Embryonic facial prominence (tissue), 1 donor: Measurements from ENCODE around the gene TSPEAR.
"Not testable (repeated sequence)": the region's sequence is repeated elsewhere in the genome, so short reads cannot be mapped to it uniquely, and the experiment has no call there.

Experiments
- DNase-seq: peaks from one replicate; pipeline ENCODE4 v3.0.0-alpha.2; 2016; ENCODE audit errors: extremely low spot score

TSPEAR gene

GRCh38 chr21:44571844-44572782, 139.3 kb downstream of the TSPEAR start:
- DNase-seq, result no peak

GRCh38 chr21:44571296-44571695, 140.1 kb downstream of the TSPEAR start:
- DNase-seq, result no peak

GRCh38 chr21:44569861-44570517, 141.4 kb downstream of the TSPEAR start:
- no peak for DNase-seq

- no peak for DNase-seq
Observed at GRCh38 chr21:44568667-44569556, 142.5 kb downstream of the TSPEAR start.

- no peak for DNase-seq
Observed at GRCh38 chr21:44568261-44568660, 143.1 kb downstream of the TSPEAR start.

- DNase-seq, result no peak
Observed at GRCh38 chr21:44567481-44568171, 143.7 kb downstream of the TSPEAR start.

- no peak for DNase-seq
Observed at GRCh38 chr21:44566403-44566802, 145.0 kb downstream of the TSPEAR start.

- DNase-seq, result no peak
Observed at GRCh38 chr21:44564886-44565598, 146.3 kb downstream of the TSPEAR start.

- DNase-seq, result no peak
Observed at GRCh38 chr21:44564099-44564498, 147.3 kb downstream of the TSPEAR start.

- no peak for DNase-seq
Observed at GRCh38 chr21:44558695-44559094, 152.7 kb downstream of the TSPEAR start, which contains the start of gene KRTAP10-3. KRTAP10-3 (minus strand) TSS chr21:44558795; CDS start chr21:44558715, 80 bp downstream.

GRCh38 chr21:44558329-44558675, 153.1 kb downstream of the TSPEAR start:
- DNase-seq, result not testable (repeated sequence)

GRCh38 chr21:44557491-44558328, 153.7 kb downstream of the TSPEAR start:
- DNase-seq, result no peak

GRCh38 chr21:44556879-44557278, 154.5 kb downstream of the TSPEAR start:
- DNase-seq, result no peak

GRCh38 chr21:44555200-44555875, 156.0 kb downstream of the TSPEAR start:
- no peak for DNase-seq

- no peak for DNase-seq
Observed at GRCh38 chr21:44552681-44553080, 158.7 kb downstream of the TSPEAR start.

GRCh38 chr21:44552136-44552535, 159.2 kb downstream of the TSPEAR start:
- DNase-seq, result no peak

- DNase-seq, result no peak
Observed at GRCh38 chr21:44551340-44551961, 159.9 kb downstream of the TSPEAR start, which contains the start of gene KRTAP10-2. KRTAP10-2 (minus strand) TSS chr21:44551505; CDS start chr21:44551458, 47 bp downstream.

- no peak for DNase-seq
Observed at GRCh38 chr21:44550807-44551206, 160.6 kb downstream of the TSPEAR start.

- not testable (repeated sequence) for DNase-seq
Observed at GRCh38 chr21:44550285-44550684, 161.1 kb downstream of the TSPEAR start.
